Measurements from ENCODE around the gene FLOT1. TPM values are rescaled to one million over a fixed set of nuclear protein-coding genes. Genes with fewer than 3 reads are reported as not detected.

FLOT1 gene
- total and polyA plus RNA-seq, 2 donors (not counting 1 experiment from before 2014, with no cell fraction given) = 71.2 to 79.4 TPM

- intact Hi-C loops (cut with micrococcal nuclease) = no loop called here
- CTCF ChIA-PET = interaction anchor here (1.0 to 22.5 kb wide), 5 partner anchors 16 to 243 kb away, joined by 3 to 963 read pairs (median 116); partner anchors contain the start of genes DHX16 and NRM
- H3K27ac Mint-ChIP-seq = peak overlapping the region; percentile 59
Measured at GRCh38 chr6:30725713-30726505, 16.6 kb downstream of the FLOT1 start.

More at GRCh38 chr6:30725713-30726505, 16.6 kb downstream of the FLOT1 start:
- Histone ChIP-seq H3K4me2 (replicated peaks; ENCODE audit: low read depth, low read length, poor library complexity, severe bottlenecking) (no peak overlapping the region), H3K27me3 (replicated peaks in 1 of 4; ENCODE audit: control extremely low read depth in 1 of 4, control insufficient read depth in 3 of 4, insufficient read depth in 4 of 4, low read length in 3 of 4) (no peaks in the 10 kb centered on the region), H2AFZ (ENCODE audit: insufficient read depth, low read depth, low read length, poor library complexity, severe bottlenecking) (no peak overlapping the region), H3K9me3 (ENCODE audit: control extremely low read depth in 1 of 3, control insufficient read depth in 2 of 3, insufficient read depth in 1 of 3, low read length in 2 of 3) (no peaks in the 10 kb centered on the region), H3K27ac (ENCODE audit: low read length in 2 of 2) (peak overlapping the region in 1 of 2 donors; percentile 40), H3K79me2 (ENCODE audit: control insufficient read depth, insufficient read depth, low read length) (peaks cover 90% of the 10 kb centered on the region), H3K4me3 (ENCODE audit: control extremely low read depth in 1 of 5, extremely low read depth in 1 of 5, insufficient read depth in 1 of 5, low read depth in 2 of 5, low read length in 4 of 5) (no peak overlapping the region), H4K20me1 (ENCODE audit: control insufficient read depth, insufficient read depth, low read length, poor library complexity, severe bottlenecking) (peaks cover 44% of the 10 kb centered on the region), H3K36me3 (replicated peaks in 1 of 2; ENCODE audit: control extremely low read depth in 1 of 2, control insufficient read depth in 1 of 2, extremely low read depth in 1 of 2, insufficient read depth in 2 of 2, low read length in 1 of 2) (peaks cover 6 to 60% of the 10 kb centered on the region in 2 experiments), H3K4me1 (ENCODE audit: control insufficient read depth in 2 of 2, insufficient read depth in 2 of 2, low read length in 2 of 2) (peaks cover 21 to 31% of the 10 kb centered on the region in 2 donors), H3K9ac (ENCODE audit: low read length) (no peak overlapping the region)
- ATAC-seq (ENCODE audit: low read depth) (no peak), DNase-seq (no peak)
- Mint-ChIP-seq H3K9me3 (ENCODE audit: insufficient read depth) (no peaks in the 10 kb centered on the region), H3K4me3 (no peak overlapping the region), H3K4me1 (peaks cover 47% of the 10 kb centered on the region), H3K27me3 (no peaks in the 10 kb centered on the region)
- no peak for TF ChIP-seq CTCF (IDR thresholded peaks at IDR 0.05)
- no peak for TF ChIP-seq EZH2 (IDR thresholded peaks at IDR 0.05; ENCODE audit: borderline replicate concordance, insufficient read depth, low read depth, low read length, poor library complexity, severe bottlenecking)
- POLR2A ChIA-PET = interaction anchor here (0.7 to 1.5 kb wide), 2 partner anchors 47 to 236 kb away, joined by 3 to 13 read pairs; no protein-coding TSS in a partner anchor
- WGBS (ENCODE audit: insufficient coverage) = 40% methylated on average over 1 of the region's 3 CpGs

All from B cell (primary cell).